Liver (tissue), 9 donors: Measurements from ENCODE around the gene KRTAP26-1. TPM values are rescaled to one million over a fixed set of nuclear protein-coding genes. Genes with fewer than 3 reads are reported as not detected.

Experiments used
- DNase-seq: peaks from one replicate; pipeline ENCODE4 v3.0.0-alpha.2; 2017; ENCODE audit warnings: low spot score
- H3K27ac ChIP-seq, 2 donors: one replicate each; pipeline ENCODE4 v1.7.0; 2013; ENCODE audit warnings: inconsistent platforms in 2 of 2, low read length in 2 of 2, control low read depth in 1 of 2, low read depth in 1 of 2, mild to moderate bottlenecking in 1 of 2
- H3K27me3 ChIP-seq, 4 donors: one replicate each; pipeline versions ENCODE4 v1.6.1 to v1.7.0; 2013; ENCODE audit warnings: low read length in 3 of 4, inconsistent platforms in 1 of 4, mild to moderate bottlenecking in 1 of 4, moderate library complexity in 1 of 4; ENCODE audit not compliant: control insufficient read depth in 4 of 4, insufficient read depth in 4 of 4
- H3K36me3 ChIP-seq, 4 donors: one replicate each; pipeline versions ENCODE4 v1.6.1 to v1.7.0; 2013; ENCODE audit warnings: low read length in 3 of 4, mild to moderate bottlenecking in 3 of 4, low read depth in 1 of 4, moderate library complexity in 1 of 4; ENCODE audit not compliant: control insufficient read depth in 4 of 4, insufficient read depth in 3 of 4
- H3K4me1 ChIP-seq, 4 donors: one replicate each; pipeline versions ENCODE4 v1.6.1 to v1.7.0; 2013; ENCODE audit warnings: low read length in 3 of 4, mild to moderate bottlenecking in 3 of 4, moderate library complexity in 1 of 4; ENCODE audit not compliant: control insufficient read depth in 4 of 4, insufficient read depth in 4 of 4
- H3K4me3 ChIP-seq, 3 donors: one replicate each; pipeline versions ENCODE4 v1.6.1 to v1.7.0; 2013; ENCODE audit warnings: low read length in 3 of 3, control low read depth in 1 of 3, low read depth in 1 of 3, mild to moderate bottlenecking in 1 of 3
- H3K9ac ChIP-seq, 2 donors: one replicate each; pipeline ENCODE4 v1.7.0; 2013; ENCODE audit warnings: low read length in 2 of 2, mild to moderate bottlenecking in 2 of 2, moderate library complexity in 2 of 2, control low read depth in 1 of 2, low read depth in 1 of 2
- H3K9me3 ChIP-seq, 4 donors: one replicate each; pipeline versions ENCODE4 v1.6.1 to v1.7.0; 2013; ENCODE audit warnings: low read length in 3 of 4; ENCODE audit not compliant: control insufficient read depth in 4 of 4
- ATF3 ChIP-seq: IDR thresholded peaks from 2 replicates; pipeline ENCODE4 v1.6.1; 2016; ENCODE audit warnings: antibody characterized with exemption
- CTCF ChIP-seq: fragments of 150-350 bp; IDR thresholded peaks from 2 replicates; pipeline ENCODE4 v1.5.1; 2017; ENCODE audit warnings: improper control_type of control experiment, low read depth, low read length; ENCODE audit not compliant: missing input control
- EGR1 ChIP-seq, 2 donors: IDR thresholded peaks; 2 replicates each; pipeline ENCODE4 v1.6.1; 2016 to 2018; ENCODE audit warnings: antibody characterized with exemption in 2 of 2, low read depth in 2 of 2
- FOXA1 ChIP-seq: IDR thresholded peaks from 2 replicates; pipeline ENCODE4 v1.6.1; 2016; ENCODE audit warnings: antibody characterized with exemption
- FOXA2 ChIP-seq: IDR thresholded peaks from 2 replicates; pipeline ENCODE4 v1.6.1; 2016; ENCODE audit warnings: antibody characterized with exemption
- GABPA ChIP-seq, 2 donors: IDR thresholded peaks in 1 of 2; conservative IDR thresholded peaks in 1 of 2; 2 replicates each; pipeline ENCODE4 v1.6.1; 2016; ENCODE audit warnings: antibody characterized with exemption in 2 of 2, mild to moderate bottlenecking in 1 of 2, moderate library complexity in 1 of 2
- HNF4G ChIP-seq: IDR thresholded peaks from 2 replicates; pipeline ENCODE4 v1.6.1; 2016; ENCODE audit warnings: antibody characterized with exemption
- JUND ChIP-seq, 2 donors: IDR thresholded peaks; 2 replicates each; pipeline ENCODE4 v1.6.1; 2016; ENCODE audit warnings: antibody characterized with exemption in 2 of 2
- MAX ChIP-seq: IDR thresholded peaks from 2 replicates; pipeline ENCODE4 v1.6.1; 2016; ENCODE audit warnings: antibody characterized with exemption
- NR2F2 ChIP-seq: IDR thresholded peaks from 2 replicates; pipeline ENCODE4 v1.6.1; 2016; ENCODE audit warnings: antibody characterized with exemption
- RAD21 ChIP-seq, 2 donors: IDR thresholded peaks; 2 replicates each; pipeline ENCODE4 v1.6.1; 2016; ENCODE audit warnings: antibody characterized with exemption in 2 of 2, mild to moderate bottlenecking in 2 of 2
- REST ChIP-seq: IDR thresholded peaks from 2 replicates; pipeline ENCODE4 v1.6.1; 2016; ENCODE audit warnings: antibody characterized with exemption, mild to moderate bottlenecking
- RXRA ChIP-seq, 2 donors: IDR thresholded peaks; 2 replicates each; pipeline ENCODE4 v1.6.1; 2017 to 2018; ENCODE audit warnings: antibody characterized with exemption in 2 of 2, mild to moderate bottlenecking in 1 of 2
- SP1 ChIP-seq: IDR thresholded peaks from 2 replicates; pipeline ENCODE4 v1.6.1; 2018; ENCODE audit warnings: antibody characterized with exemption, mild to moderate bottlenecking
- TAF1 ChIP-seq: conservative IDR thresholded peaks from 2 replicates; pipeline ENCODE4 v1.6.1; 2016; ENCODE audit warnings: antibody characterized with exemption, mild to moderate bottlenecking
- YY1 ChIP-seq: IDR thresholded peaks from 2 replicates; pipeline ENCODE4 v1.6.1; 2016; ENCODE audit warnings: antibody characterized with exemption, mild to moderate bottlenecking
- WGBS: extraction: QIAGEN DNeasy Blood & Tissue Kit; methylation state at CpG from one replicate; pipeline ENCODE4 v1.1.7; 2013; 5-methylcytosine and 5-hydroxymethylcytosine counted together
- polyA plus RNA-seq, 2 donors: library from polyadenylated mRNA; stranded (reverse) in 1 of 2; unstranded in 1 of 2; fragments of 200-250 nt in 1 of 2; fragments of >200 nt in 1 of 2; fragmentation: Nextera tagmentation in 1 of 2; extraction: Ambion mirVana in 1 of 2; gene quantifications; one replicate each; pipeline versions ENCODE4 v1.2.1 to v1.2.3, GENCODE V29; 2013 to 2015
- total RNA-seq, 2 donors: library from RNA; depleted of rRNA; stranded (reverse); fragments of >200 nt; gene quantifications; one replicate each; pipeline ENCODE4 v1.2.3, GENCODE V29; 2014
- donor health status: healthy.
- donor health status: healthy.
- donor health status: healthy.
- donor health status: healthy.
- donor health status: healthy.

The KRTAP26-1 gene
- not detected for total RNA-seq
- not detected for polyA plus RNA-seq

- WGBS, result 86% methylated on average over 2 of the region's 2 CpGs
- no peaks in the 10 kb centered on the region for H3K9me3 ChIP-seq
- H3K9ac ChIP-seq, result no peak within 1 kb of the TSS
- no peak within 1 kb of the TSS for H3K27ac ChIP-seq
- H3K4me3 ChIP-seq, result no peak within 1 kb of the TSS
- no peaks in the 10 kb centered on the region for H3K4me1 ChIP-seq
- TF ChIP-seq ATF3 (no peak), NR2F2 (no peak), FOXA1 (no peak), YY1 (no peak), RAD21 (IDR thresholded peaks at IDR 0.05) (no peak), SP1 (no peak), EGR1 (IDR thresholded peaks at IDR 0.05; ENCODE audit: low read depth in 2 of 2) (no peak), RXRA (IDR thresholded peaks at IDR 0.05) (no peak), TAF1 (no peak), MAX (no peak), REST (no peak), GABPA (IDR thresholded peaks at IDR 0.05 in 1 of 2, conservative IDR thresholded peaks at IDR 0.05 in 1 of 2) (no peak), CTCF (no peak), JUND (IDR thresholded peaks at IDR 0.05) (no peak), HNF4G (no peak)
- H3K36me3 ChIP-seq, result no peaks in the 10 kb centered on the region
- no peak for DNase-seq
- peaks cover 0 to 5% (median 0%) of the 10 kb centered on the region in 4 donors for H3K27me3 ChIP-seq
Observed at GRCh38 chr21:30320215-30320614, at the start of gene KRTAP26-1. TSS of gene KRTAP26-1 (minus strand) at chr21:30320315. CDS start at chr21:30320035, 280 bp downstream.

GRCh38 chr21:30355906-30356305 is 35.8 kb upstream of the KRTAP26-1 start:
- Histone ChIP-seq H3K9me3 (no peaks in the 10 kb centered on the region), H3K9ac (no peak overlapping the region), H3K27me3 (peaks cover 0 to 3% (median 1%) of the 10 kb centered on the region in 4 donors), H3K4me3 (no peak overlapping the region), H3K27ac (no peak overlapping the region), H3K36me3 (no peaks in the 10 kb centered on the region), H3K4me1 (no peaks in the 10 kb centered on the region)
- TF ChIP-seq NR2F2 (no peak), YY1 (no peak), RAD21 (IDR thresholded peaks at IDR 0.05) (no peak), CTCF (no peak), FOXA1 (no peak), HNF4G (no peak), SP1 (no peak), FOXA2 (no peak), EGR1 (IDR thresholded peaks at IDR 0.05; ENCODE audit: low read depth in 2 of 2) (no peak), TAF1 (no peak), RXRA (IDR thresholded peaks at IDR 0.05) (no peak), ATF3 (no peak), MAX (no peak), GABPA (IDR thresholded peaks at IDR 0.05 in 1 of 2, conservative IDR thresholded peaks at IDR 0.05 in 1 of 2) (no peak)
- 47% methylated on average over 3 of the region's 3 CpGs for WGBS
- no peak for DNase-seq
